GM21825 (cell line): ENCODE measurements around the gene MBLAC1.
"Not testable (repeated sequence)": the region's sequence is repeated elsewhere in the genome, so short reads cannot be mapped to it uniquely, and the experiment has no call there.

ENCODE experiments used
- ATAC-seq: cut with Tn5 transposase; IDR thresholded peaks from one replicate; pipeline ENCODE4 v1.9.1; 2021; ENCODE audit warnings: mild to moderate bottlenecking, moderate library complexity; ENCODE audit not compliant: unreplicated experiment

Gene MBLAC1

DNA sequence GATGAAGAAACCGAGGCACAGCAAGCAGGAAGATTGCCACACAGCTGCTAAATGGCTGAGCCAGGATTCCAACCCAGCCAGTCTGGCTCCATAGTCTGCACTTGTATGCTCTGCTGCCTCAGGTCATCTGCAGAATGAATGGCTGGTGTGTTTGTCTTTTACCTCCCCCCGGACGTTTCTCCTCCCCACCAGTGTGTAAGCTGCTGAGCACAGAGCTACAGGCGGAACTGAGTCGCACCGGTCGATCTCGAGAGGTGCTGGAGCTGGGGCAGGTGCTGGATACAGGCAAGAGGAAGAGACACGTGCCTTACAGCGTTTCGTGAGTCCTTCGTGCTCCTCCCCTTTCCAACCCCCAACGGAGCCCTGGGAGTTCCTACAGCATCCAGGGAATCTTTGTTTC, 4.7 kb upstream of the MBLAC1 start:
- ATAC-seq: no peak

GRCh38 chr7:100122568-100122967, 4.2 kb upstream of the MBLAC1 start:
- no peak for ATAC-seq

DNA sequence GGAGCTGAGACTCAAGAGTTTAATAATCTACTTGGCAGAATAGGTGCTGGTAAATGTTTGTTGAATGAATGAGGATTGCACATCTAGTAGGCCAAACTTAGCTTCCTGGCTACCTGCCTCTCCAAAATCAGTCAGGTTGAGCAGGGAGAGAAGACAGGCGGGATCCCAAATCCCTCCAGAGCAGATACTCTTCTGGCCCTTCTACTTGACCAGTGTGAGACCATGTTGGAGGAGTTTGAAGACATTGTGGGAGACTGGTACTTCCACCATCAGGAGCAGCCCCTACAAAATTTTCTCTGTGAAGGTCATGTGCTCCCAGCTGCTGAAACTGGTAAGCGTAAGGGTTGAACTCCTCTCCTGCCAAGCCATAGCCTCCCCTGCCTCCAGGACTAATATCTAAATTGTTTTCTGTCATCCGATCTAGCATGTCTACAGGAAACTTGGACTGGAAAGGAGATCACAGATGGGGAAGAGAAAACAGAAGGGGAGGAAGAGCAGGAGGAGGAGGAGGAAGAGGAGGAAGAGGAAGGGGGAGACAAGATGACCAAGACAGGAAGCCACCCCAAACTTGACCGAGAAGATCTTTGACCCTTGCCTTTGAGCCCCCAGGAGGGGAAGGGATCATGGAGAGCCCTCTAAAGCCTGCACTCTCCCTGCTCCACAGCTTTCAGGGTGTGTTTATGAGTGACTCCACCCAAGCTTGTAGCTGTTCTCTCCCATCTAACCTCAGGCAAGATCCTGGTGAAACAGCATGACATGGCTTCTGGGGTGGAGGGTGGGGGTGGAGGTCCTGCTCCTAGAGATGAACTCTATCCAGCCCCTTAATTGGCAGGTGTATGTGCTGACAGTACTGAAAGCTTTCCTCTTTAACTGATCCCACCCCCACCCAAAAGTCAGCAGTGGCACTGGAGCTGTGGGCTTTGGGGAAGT, 2.2 kb upstream of the MBLAC1 start:
- no peak for ATAC-seq

DNA sequence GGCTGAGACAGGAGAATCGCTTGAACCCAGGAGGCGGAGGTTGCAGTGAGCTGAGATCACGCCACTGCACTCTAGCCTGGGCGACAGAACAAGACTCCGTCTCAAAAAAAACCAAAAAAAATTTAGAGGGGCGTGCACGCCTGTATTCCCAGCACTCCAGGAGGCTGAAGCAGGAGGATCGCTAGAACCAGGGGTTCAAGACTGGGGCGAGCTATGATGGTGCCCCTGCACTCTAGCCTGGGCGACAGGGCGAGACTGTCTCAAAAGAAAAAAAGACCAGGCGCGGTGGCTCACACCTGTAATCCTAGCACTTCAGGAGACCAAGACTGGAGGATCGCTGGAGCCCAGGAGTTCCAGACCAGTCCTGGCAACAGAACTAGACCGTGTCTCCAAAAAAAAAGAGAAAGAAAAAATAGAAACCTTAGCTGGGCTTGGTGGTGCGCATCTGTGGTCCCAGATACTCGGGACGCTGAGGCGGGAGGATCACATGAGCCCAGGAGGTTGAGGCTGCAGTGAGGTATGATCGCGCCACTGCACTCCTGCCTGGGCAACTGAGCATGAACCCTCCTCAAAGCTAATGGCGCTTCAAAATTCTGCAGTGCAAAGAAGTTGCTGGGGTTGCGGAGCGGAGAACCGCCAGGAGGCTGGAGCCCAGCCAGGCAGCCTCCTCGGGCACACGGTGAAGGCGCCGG, 382 bp upstream of the MBLAC1 start:
- ATAC-seq: peak; percentile 2

DNA sequence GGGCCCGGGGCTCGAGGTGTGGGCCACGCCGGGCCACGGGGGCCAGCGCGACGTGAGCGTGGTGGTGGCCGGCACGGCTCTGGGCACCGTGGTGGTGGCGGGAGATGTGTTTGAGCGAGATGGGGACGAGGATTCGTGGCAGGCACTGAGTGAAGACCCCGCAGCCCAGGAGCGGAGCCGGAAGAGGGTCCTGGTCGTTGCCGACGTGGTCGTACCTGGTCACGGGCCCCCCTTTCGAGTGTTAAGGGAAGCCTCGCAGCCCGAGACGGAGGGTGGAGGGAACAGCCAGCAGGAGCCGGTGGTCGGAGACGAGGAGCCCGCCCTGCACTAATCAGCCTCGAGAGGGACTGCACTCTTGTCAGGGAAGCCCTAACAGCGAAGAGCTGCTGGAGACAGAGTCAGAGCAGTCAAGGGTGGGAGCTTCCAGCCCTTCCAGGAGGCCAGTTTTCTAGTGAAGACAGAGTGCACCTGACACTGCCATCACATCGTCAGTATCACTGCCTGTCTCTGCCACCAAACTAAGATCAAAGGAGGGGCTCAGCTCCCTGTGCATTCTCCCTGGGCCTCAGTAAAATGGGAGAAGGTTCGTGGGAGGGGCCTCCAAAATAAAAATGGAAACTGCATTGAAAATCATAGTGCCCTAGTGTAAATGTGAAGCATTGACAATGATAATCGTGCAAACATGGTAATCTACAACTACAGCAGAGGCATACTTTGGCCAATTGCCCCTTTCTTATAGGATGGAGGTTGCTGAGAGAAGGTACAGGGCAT, 1.3 kb downstream of the MBLAC1 start:
- ATAC-seq: peak; percentile 3

- no peak for ATAC-seq
Observed at GRCh38 chr7:100128637-100128963, 1.8 kb downstream of the MBLAC1 start.

GRCh38 chr7:100130220-100130607, 3.4 kb downstream of the MBLAC1 start:
- ATAC-seq: not testable (repeated sequence)

- no peak for ATAC-seq
Observed at GRCh38 chr7:100130608-100131453, 4.1 kb downstream of the MBLAC1 start.

- ATAC-seq: no peak
Observed at GRCh38 chr7:100132126-100132525, 5.4 kb downstream of the MBLAC1 start.

GRCh38 chr7:100132697-100133151, 6.0 kb downstream of the MBLAC1 start:
- ATAC-seq: no peak

GRCh38 chr7:100137851-100138760, 11.3 kb downstream of the MBLAC1 start:
- no peak for ATAC-seq

GRCh38 chr7:100141555-100141949, 14.8 kb downstream of the MBLAC1 start:
- ATAC-seq: no peak

DNA sequence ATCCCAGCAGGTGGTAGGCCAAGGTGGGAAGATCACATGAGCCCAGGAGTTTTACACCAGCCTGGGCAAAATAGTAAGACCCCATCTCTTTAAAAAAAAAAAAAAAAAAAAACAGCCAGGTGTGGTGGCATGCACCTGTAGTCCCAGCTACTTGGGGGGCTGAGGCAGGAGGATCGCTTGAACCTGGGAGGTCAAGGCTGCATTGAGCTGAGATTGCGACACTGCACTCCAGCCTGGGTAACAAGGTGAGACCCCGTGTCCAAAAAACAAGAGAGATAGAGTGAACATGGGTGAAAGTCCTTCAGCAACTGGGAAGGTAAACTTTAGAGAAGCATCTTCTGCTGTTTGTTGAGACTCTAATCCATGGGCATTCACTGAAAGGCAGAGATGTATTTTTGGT, 15.7 kb downstream of the MBLAC1 start:
- no peak for ATAC-seq

- ATAC-seq: not testable (repeated sequence)
Observed at GRCh38 chr7:100146350-100146749, 19.6 kb downstream of the MBLAC1 start.

DNA sequence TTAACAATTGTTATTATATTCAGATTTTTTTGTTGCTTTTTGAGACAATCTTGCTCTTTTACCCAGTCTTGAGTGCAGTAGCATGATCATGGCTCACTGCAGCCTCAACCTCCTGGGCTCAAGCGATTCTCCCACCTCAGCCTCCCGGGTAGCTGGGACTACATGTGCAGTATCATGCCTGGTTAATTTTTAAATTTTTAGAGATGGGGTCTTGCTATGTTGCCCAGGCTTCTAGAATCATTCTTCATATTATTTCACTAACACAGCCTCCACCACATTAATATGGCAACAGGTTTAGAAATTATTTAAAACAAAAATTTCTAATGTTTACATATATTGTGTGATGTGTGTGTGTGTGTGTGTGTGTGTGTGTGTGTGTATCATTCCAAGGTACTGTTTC, 20.5 kb downstream of the MBLAC1 start:
- no peak for ATAC-seq

- ATAC-seq: no peak
Observed at GRCh38 chr7:100148225-100148558, 21.4 kb downstream of the MBLAC1 start.

GRCh38 chr7:100148559-100149328, 22.0 kb downstream of the MBLAC1 start, which contains the start of gene LAMTOR4:
LAMTOR4 (plus strand) TSS chr7:100148918; CDS start chr7:100148973, 55 bp downstream.
- peak; percentile 97 for ATAC-seq

DNA sequence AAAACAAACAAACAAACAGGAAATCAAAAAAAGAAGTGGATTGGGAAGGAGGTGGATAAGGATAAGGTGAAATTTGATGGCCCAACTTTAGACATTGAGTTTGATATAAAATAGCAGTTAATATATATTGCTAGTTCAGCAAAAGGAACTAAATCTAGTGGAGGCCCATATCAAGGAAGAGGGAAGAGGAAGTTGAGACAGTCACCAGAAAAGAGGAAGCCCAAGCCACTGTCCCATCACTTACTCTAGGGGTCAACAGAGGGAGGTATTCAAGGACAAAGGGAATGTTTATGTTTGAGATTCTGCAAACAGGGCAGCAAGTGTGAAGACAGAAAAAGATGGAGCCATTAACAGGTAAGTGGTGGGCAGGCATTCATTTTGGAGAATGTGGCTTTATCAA, 25.6 kb downstream of the MBLAC1 start:
- no peak for ATAC-seq
